CD14-positive monocyte (primary cell): ENCODE data around the gene CARMIL1. TPM values are rescaled to one million over a fixed set of nuclear protein-coding genes. Genes with fewer than 3 reads are reported as not detected.

ENCODE experiments used
- DNase-seq, 3 donors: peaks; one replicate each; pipeline ENCODE4 v3.0.0-alpha.2; 2011 to 2022
- H2AFZ ChIP-seq: 2 replicates; pipeline ENCODE4 v1.6.0; 2012; ENCODE audit warnings: mild to moderate bottlenecking, low read depth, low read length, inconsistent platforms; ENCODE audit not compliant: insufficient read depth, poor library complexity, severe bottlenecking
- H3K27ac ChIP-seq, 2 donors: 1 replicate in 1 of 2; 2 replicates in 1 of 2; pipeline ENCODE4 v1.5.1; 2012 to 2013; ENCODE audit warnings: low read length in 2 of 2, control low read depth in 1 of 2, inconsistent platforms in 1 of 2, low read depth in 1 of 2, mild to moderate bottlenecking in 1 of 2
- H3K27me3 ChIP-seq, 2 donors: one replicate each; pipeline versions ENCODE4 v1.6.0 to v1.6.1; 2011 to 2013; ENCODE audit warnings: low read length in 2 of 2; ENCODE audit not compliant: control insufficient read depth in 2 of 2, insufficient read depth in 2 of 2
- H3K36me3 ChIP-seq, 2 donors: replicated peaks in 1 of 2; 1 replicate in 1 of 2; 2 replicates in 1 of 2; pipeline versions ENCODE4 v1.5.1 to v1.6.1; 2012 to 2013; ENCODE audit warnings: low read length in 2 of 2, control low read depth in 1 of 2, inconsistent platforms in 1 of 2, mild to moderate bottlenecking in 1 of 2; ENCODE audit not compliant: insufficient read depth in 2 of 2, control insufficient read depth in 1 of 2
- H3K4me1 ChIP-seq, 2 donors: 1 replicate in 1 of 2; 2 replicates in 1 of 2; pipeline versions ENCODE4 v1.5.1 to v1.6.1; 2012 to 2013; ENCODE audit warnings: low read length in 2 of 2, control low read depth in 1 of 2, inconsistent platforms in 1 of 2, mild to moderate bottlenecking in 1 of 2, moderate library complexity in 1 of 2; ENCODE audit not compliant: insufficient read depth in 2 of 2, control insufficient read depth in 1 of 2
- H3K4me2 ChIP-seq: replicated peaks from 2 replicates; pipeline ENCODE3; 2012; ENCODE audit warnings: low read length, moderate library complexity, mild to moderate bottlenecking; ENCODE audit not compliant: poor library complexity, severe bottlenecking; ENCODE audit errors: extremely low read depth
- H3K4me3 ChIP-seq, 3 experiments: fragments of 200-600 bp in 1 of 3; sonication (generic) in 1 of 3; replicated peaks in 1 of 3; 1 replicate in 2 of 3; 2 replicates in 1 of 3; pipeline ENCODE4 v1.5.1; 2011 to 2013; ENCODE audit warnings: low read length in 3 of 3, mild to moderate bottlenecking in 3 of 3, control low read depth in 2 of 3, low read depth in 2 of 3, inconsistent platforms in 1 of 3, moderate library complexity in 1 of 3
- H3K79me2 ChIP-seq: 2 replicates; pipeline ENCODE4 v1.6.0; 2012; ENCODE audit warnings: mild to moderate bottlenecking, control low read depth, inconsistent platforms, low read length, moderate library complexity; ENCODE audit not compliant: insufficient read depth
- H3K9ac ChIP-seq: 2 replicates; pipeline ENCODE4 v1.6.0; 2017; ENCODE audit warnings: low read length, mild to moderate bottlenecking; ENCODE audit not compliant: insufficient read depth, poor library complexity, severe bottlenecking
- H3K9me3 ChIP-seq, 2 donors: replicated peaks in 1 of 2; 1 replicate in 1 of 2; 2 replicates in 1 of 2; pipeline versions ENCODE4 v1.5.1 to v1.6.1; 2012 to 2013; ENCODE audit warnings: low read length in 2 of 2, control low read depth in 1 of 2; ENCODE audit not compliant: control insufficient read depth in 1 of 2, insufficient read depth in 1 of 2
- H4K20me1 ChIP-seq: 2 replicates; pipeline ENCODE4 v1.6.0; 2012; ENCODE audit warnings: mild to moderate bottlenecking, low read length, control low read depth, moderate library complexity; ENCODE audit not compliant: insufficient read depth
- H3K27ac Mint-ChIP-seq, 7 donors: one replicate each; pipeline ENCODE4 v1.8.0; 2020; ENCODE audit warnings: mild to moderate bottlenecking in 7 of 7, mixed read lengths in 7 of 7, moderate library complexity in 6 of 7, inconsistent platforms in 2 of 7
- H3K27me3 Mint-ChIP-seq, 3 donors: one replicate each; pipeline ENCODE4 v1.8.0; 2021 to 2022; ENCODE audit warnings: low read depth in 3 of 3, mild to moderate bottlenecking in 3 of 3, mixed read lengths in 3 of 3, moderate library complexity in 3 of 3, inconsistent platforms in 1 of 3
- H3K36me3 Mint-ChIP-seq, 2 donors: one replicate each; pipeline ENCODE4 v1.8.0; 2020; ENCODE audit warnings: mixed read lengths in 2 of 2, inconsistent platforms in 1 of 2, mild to moderate bottlenecking in 1 of 2
- H3K4me1 Mint-ChIP-seq: one replicate; pipeline ENCODE4 v1.8.0; 2020; ENCODE audit warnings: mild to moderate bottlenecking, mixed read lengths
- H3K4me3 Mint-ChIP-seq, 2 donors: one replicate each; pipeline ENCODE4 v1.8.0; 2020; ENCODE audit warnings: mild to moderate bottlenecking in 2 of 2, mixed read lengths in 2 of 2, moderate library complexity in 1 of 2
- H3K9me3 Mint-ChIP-seq, 7 donors: one replicate each; pipeline ENCODE4 v1.8.0; 2020 to 2022; ENCODE audit warnings: mixed read lengths in 7 of 7, mild to moderate bottlenecking in 6 of 7, moderate library complexity in 6 of 7, inconsistent platforms in 2 of 7
- WGBS: methylation state at CpG from one replicate; pipeline ENCODE4 v1.1.5; 2013; ENCODE audit warnings: missing lambda C conversion rate; ENCODE audit not compliant: insufficient coverage; 5-methylcytosine and 5-hydroxymethylcytosine counted together
- intact Hi-C, 2 donors: fragments of 100-400 bp; cut with micrococcal nuclease; formaldehyde crosslinking; loops; one replicate each; pipeline versions ENCODE4 v1.15.0 to v1.15.1; 2023
- polyA plus RNA-seq, 3 donors: library from polyadenylated mRNA; depleted of rRNA in 1 of 3; unstranded in 2 of 3; stranded (reverse) in 1 of 3; fragments of 300-500 nt in 2 of 3; fragments of >200 nt in 1 of 3; fragmentation: Illumina TruSeq in 2 of 3; gene quantifications; 1 replicate in 2 of 3; 2 replicates in 1 of 3; pipeline ENCODE4 v1.2.3, GENCODE V29; 2012 to 2021
- TF ChIP-seq, protein P1 (sequence below): fragments of 200-600 bp; IDR thresholded peaks from one replicate; pipeline ENCODE4 v1.8.0; 2022; ENCODE audit warnings: antibody characterized with exemption, mild to moderate bottlenecking

CARMIL1 gene
- polyA plus RNA-seq, 3 donors, result 0.30 to 0.49 (median 0.41) TPM

DNA sequence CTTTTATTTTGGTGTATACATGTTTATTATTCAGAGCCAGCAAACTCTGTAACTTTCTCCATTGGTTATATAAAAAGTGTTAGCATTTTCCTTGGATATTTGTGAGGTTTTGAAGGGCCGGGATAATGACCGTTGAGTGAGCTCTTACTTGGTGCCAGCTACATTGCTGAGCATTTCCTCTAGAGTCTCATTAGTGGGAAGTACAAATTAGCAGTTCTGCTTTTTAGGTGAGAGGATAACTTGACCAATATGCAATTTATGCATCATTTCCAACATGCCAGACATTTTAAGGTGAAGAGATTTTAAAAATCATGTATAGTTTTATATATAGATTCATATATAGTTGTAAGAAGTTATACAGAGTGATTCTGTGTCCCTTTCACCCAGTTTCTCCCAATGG, 84.3 kb downstream of the CARMIL1 start:
- WGBS, result 0% methylated on average over 2 of the region's 2 CpGs
- Histone ChIP-seq H3K27me3 (no peaks in the 10 kb centered on the region), H3K36me3 (no peaks in the 10 kb centered on the region), H3K4me3 (no peak overlapping the region), H3K79me2 (no peaks in the 10 kb centered on the region), H4K20me1 (no peaks in the 10 kb centered on the region), H3K9me3 (no peaks in the 10 kb centered on the region), H3K4me2 (peak overlapping the region; percentile 17), H2AFZ (no peak overlapping the region), H3K27ac (peak overlapping the region in 1 of 2 donors; percentile 25), H3K9ac (no peak overlapping the region), H3K4me1 (peaks cover 34 to 36% of the 10 kb centered on the region in 2 donors)
- peak; percentile 21 to 58 (median 36) for DNase-seq
- peaks cover 0 to 6% of the 10 kb centered on the region in 2 donors for H3K36me3 Mint-ChIP-seq
- no peaks in the 10 kb centered on the region for H3K9me3 Mint-ChIP-seq
- TF ChIP-seq, protein P1, sequence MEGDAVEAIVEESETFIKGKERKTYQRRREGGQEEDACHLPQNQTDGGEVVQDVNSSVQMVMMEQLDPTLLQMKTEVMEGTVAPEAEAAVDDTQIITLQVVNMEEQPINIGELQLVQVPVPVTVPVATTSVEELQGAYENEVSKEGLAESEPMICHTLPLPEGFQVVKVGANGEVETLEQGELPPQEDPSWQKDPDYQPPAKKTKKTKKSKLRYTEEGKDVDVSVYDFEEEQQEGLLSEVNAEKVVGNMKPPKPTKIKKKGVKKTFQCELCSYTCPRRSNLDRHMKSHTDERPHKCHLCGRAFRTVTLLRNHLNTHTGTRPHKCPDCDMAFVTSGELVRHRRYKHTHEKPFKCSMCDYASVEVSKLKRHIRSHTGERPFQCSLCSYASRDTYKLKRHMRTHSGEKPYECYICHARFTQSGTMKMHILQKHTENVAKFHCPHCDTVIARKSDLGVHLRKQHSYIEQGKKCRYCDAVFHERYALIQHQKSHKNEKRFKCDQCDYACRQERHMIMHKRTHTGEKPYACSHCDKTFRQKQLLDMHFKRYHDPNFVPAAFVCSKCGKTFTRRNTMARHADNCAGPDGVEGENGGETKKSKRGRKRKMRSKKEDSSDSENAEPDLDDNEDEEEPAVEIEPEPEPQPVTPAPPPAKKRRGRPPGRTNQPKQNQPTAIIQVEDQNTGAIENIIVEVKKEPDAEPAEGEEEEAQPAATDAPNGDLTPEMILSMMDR, result no peak
- peaks cover 51% of the 10 kb centered on the region for H3K4me1 Mint-ChIP-seq
- H3K27ac Mint-ChIP-seq, result peak overlapping the region in 3 of 7 donors; percentile 6 to 55 (median 21)
- peak overlapping the region in 1 of 2 donors; percentile 78 for H3K4me3 Mint-ChIP-seq
- intact Hi-C loops, result no loop called here
- peaks cover 0 to 1% (median 0%) of the 10 kb centered on the region in 3 donors for H3K27me3 Mint-ChIP-seq

DNA sequence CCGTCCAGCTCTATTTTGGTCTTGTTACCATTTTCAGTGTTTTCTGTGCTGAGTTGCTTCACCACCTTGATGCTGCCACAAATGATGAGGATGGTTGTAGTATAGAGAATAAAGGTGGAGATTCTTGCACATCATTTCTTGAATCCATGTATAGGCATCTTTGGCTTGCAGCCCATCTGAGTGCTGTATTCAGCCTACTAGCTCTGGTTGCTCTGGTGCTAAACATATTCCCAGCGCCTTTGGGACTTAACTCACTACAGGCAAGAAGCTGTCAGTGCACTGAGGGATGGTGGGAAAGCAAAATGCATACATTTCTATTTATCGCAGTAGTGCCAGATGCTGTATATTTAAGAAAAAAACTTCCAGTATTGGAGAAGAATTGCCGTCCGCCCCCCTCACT, 86.0 kb downstream of the CARMIL1 start:
- Histone ChIP-seq H3K4me1 (peaks cover 34 to 36% of the 10 kb centered on the region in 2 donors), H3K9ac (no peak overlapping the region), H3K9me3 (no peaks in the 10 kb centered on the region), H3K79me2 (no peaks in the 10 kb centered on the region), H3K36me3 (no peaks in the 10 kb centered on the region), H3K27me3 (no peaks in the 10 kb centered on the region), H2AFZ (no peak overlapping the region), H3K4me3 (no peak overlapping the region), H4K20me1 (no peaks in the 10 kb centered on the region), H3K27ac (no peak overlapping the region), H3K4me2 (no peak overlapping the region)
- peaks cover 0 to 1% (median 0%) of the 10 kb centered on the region in 3 donors for H3K27me3 Mint-ChIP-seq
- WGBS, result 88% methylated on average over 1 of the region's 5 CpGs
- H3K36me3 Mint-ChIP-seq, result peaks cover 0 to 11% of the 10 kb centered on the region in 2 donors
- intact Hi-C loops, result no loop called here
- DNase-seq, result no peak
- H3K4me1 Mint-ChIP-seq, result peaks cover 58% of the 10 kb centered on the region
- TF ChIP-seq, protein P1, result no peak
- peaks cover 0 to 2% (median 0%) of the 10 kb centered on the region in 7 donors for H3K9me3 Mint-ChIP-seq
- H3K27ac Mint-ChIP-seq, result no peak overlapping the region
- no peak overlapping the region for H3K4me3 Mint-ChIP-seq
